Measurements from ENCODE around the gene POLR2H.

The POLR2H gene

GRCh38 chr3:184361532-184361931 lies at the start of gene POLR2H, which contains the start of gene CLCN2:
TSS of gene POLR2H (plus strand) at chr3:184361710. CDS start at chr3:184363493, 1,783 bp downstream.
TSS of gene CLCN2 (minus strand) at chr3:184361605. CDS start at chr3:184361479, 126 bp downstream.
- DNase-seq (ENCODE audit: low read depth): peak; percentile 12

GRCh38 chr3:184314363-184314699 lies 47.2 kb upstream of the POLR2H start, which contains the start of gene EIF4G1:
TSS of gene EIF4G1 (plus strand) at chr3:184314606. CDS start at chr3:184315797, 1,191 bp downstream.
- DNase-seq (ENCODE audit: low read depth): peak; percentile 90

- peak; percentile 60 for DNase-seq (ENCODE audit: low read depth)
Measured at GRCh38 chr3:184314700-184315542, 46.6 kb upstream of the POLR2H start.

- no peak for DNase-seq (ENCODE audit: low read depth)
Measured at GRCh38 chr3:184315543-184315867, 46.0 kb upstream of the POLR2H start.

- DNase-seq (ENCODE audit: low read depth): no peak
Measured at GRCh38 chr3:184315871-184316661, 45.4 kb upstream of the POLR2H start.

- no peak for DNase-seq (ENCODE audit: low read depth)
Measured at GRCh38 chr3:184316792-184317191, 44.7 kb upstream of the POLR2H start.

- no peak for DNase-seq (ENCODE audit: low read depth)
Measured at GRCh38 chr3:184317201-184317600, 44.3 kb upstream of the POLR2H start.

GRCh38 chr3:184320104-184320445 lies 41.4 kb upstream of the POLR2H start:
- DNase-seq (ENCODE audit: low read depth): no peak

- no peak for DNase-seq (ENCODE audit: low read depth)
Measured at GRCh38 chr3:184321666-184322065, 39.8 kb upstream of the POLR2H start.

- no peak for DNase-seq (ENCODE audit: low read depth)
Measured at GRCh38 chr3:184322731-184323487, 38.6 kb upstream of the POLR2H start.

GRCh38 chr3:184323696-184324095 lies 37.8 kb upstream of the POLR2H start:
- DNase-seq (ENCODE audit: low read depth): no peak

- no peak for DNase-seq (ENCODE audit: low read depth)
Measured at GRCh38 chr3:184325269-184325668, 36.2 kb upstream of the POLR2H start.

- DNase-seq (ENCODE audit: low read depth): no peak
Measured at GRCh38 chr3:184325715-184326369, 35.7 kb upstream of the POLR2H start.

- DNase-seq (ENCODE audit: low read depth): no peak
Measured at GRCh38 chr3:184327171-184327570, 34.3 kb upstream of the POLR2H start.

- no peak for DNase-seq (ENCODE audit: low read depth)
Measured at GRCh38 chr3:184328516-184328915, 33.0 kb upstream of the POLR2H start.

GRCh38 chr3:184332370-184333090 lies 29.0 kb upstream of the POLR2H start:
- no peak for DNase-seq (ENCODE audit: low read depth)

GRCh38 chr3:184333190-184333589 lies 28.3 kb upstream of the POLR2H start:
- no peak for DNase-seq (ENCODE audit: low read depth)

- DNase-seq (ENCODE audit: low read depth): no peak
Measured at GRCh38 chr3:184333700-184334099, 27.8 kb upstream of the POLR2H start.

- DNase-seq (ENCODE audit: low read depth): no peak
Measured at GRCh38 chr3:184334470-184335158, 26.9 kb upstream of the POLR2H start.

- no peak for DNase-seq (ENCODE audit: low read depth)
Measured at GRCh38 chr3:184335291-184335660, 26.2 kb upstream of the POLR2H start.
